A549 (cell line): ENCODE measurements around the gene LGALS7. TPM values are rescaled to one million over a fixed set of nuclear protein-coding genes. Genes with fewer than 3 reads are reported as not detected.

ENCODE experiments used
- ATAC-seq, 2 experiments: fragments of 200-7000 bp in 1 of 2; fragments of >200 bp in 1 of 2; cut with Nextera tagmentation in 1 of 2; cut with Tn5 transposase in 1 of 2; 3 replicates each; pipeline versions ENCODE4 v1.8.0 to v1.9.1; 2018 to 2020; ENCODE audit warnings: mild to moderate bottlenecking in 1 of 2, moderate library complexity in 1 of 2
- CTCF ChIA-PET: fragments of 300-600 bp; sonication (Branson Sonifier 250); formaldehyde crosslinking; extraction: SDS; loops from one replicate; lab custom pipeline; 2021; ENCODE audit warnings: antibody characterized with exemption, inconsistent platforms; lab: Yijun Ruan, JAX
- POLR2A ChIA-PET: fragments of 350-600 bp; formaldehyde crosslinking; extraction: SDS; loops from one replicate; lab custom pipeline; 2021; ENCODE audit warnings: antibody characterized with exemption, inconsistent platforms; lab: Yijun Ruan, JAX
- DNase-seq, 2 experiments: peaks; one replicate each; pipeline versions ENCODE4 v3.0.0 to v3.0.0-alpha.2; 2011 to 2016; ENCODE audit warnings: low read depth in 1 of 2, low spot score in 1 of 2
- FAIRE-seq: peaks from 2 replicates; lab custom pipeline; 2011; peaks lifted over from hg19 to GRCh38; lab: Jason Lieb, UNC
- H3K27ac ChIP-seq, 2 experiments: fragments of >200 bp; sonication (Bioruptor Twin); formaldehyde crosslinking; 3 replicates each; pipeline ENCODE4 v1.5.1; 2016 to 2017
- H3K4me1 ChIP-seq: fragments of >200 bp; sonication (Bioruptor Twin); formaldehyde crosslinking; 3 replicates; pipeline ENCODE4 v1.6.1; 2016
- H3K4me2 ChIP-seq: fragments of >200 bp; sonication (Bioruptor Twin); formaldehyde crosslinking; 3 replicates; pipeline ENCODE4 v1.6.1; 2016
- H3K4me3 ChIP-seq: fragments of >200 bp; sonication (Bioruptor Twin); formaldehyde crosslinking; 3 replicates; pipeline ENCODE4 v1.5.1; 2016
- H3K9me3 ChIP-seq: fragments of >200 bp; sonication (Bioruptor Twin); formaldehyde crosslinking; 3 replicates; pipeline ENCODE4 v1.6.1; 2016
- BHLHE40 ChIP-seq: IDR thresholded peaks from 2 replicates; pipeline ENCODE4 v1.6.1; 2012; ENCODE audit warnings: low read depth, low read length, inconsistent platforms
- CBX8 ChIP-seq: fragments of 200-600 bp; sonication (generic); IDR thresholded peaks from 2 replicates; pipeline ENCODE4 v1.6.1; 2016
- CEBPB ChIP-seq, 2 experiments: fragments of >200 bp in 1 of 2; sonication (Bioruptor Twin) in 1 of 2; formaldehyde crosslinking in 1 of 2; IDR thresholded peaks; 2 replicates each; pipeline ENCODE4 v1.6.1; 2012 to 2016
- CHD4 ChIP-seq: fragments of 200-600 bp; sonication (generic); IDR thresholded peaks from 2 replicates; pipeline ENCODE4 v1.6.1; 2016; ENCODE audit warnings: antibody characterized with exemption, mild to moderate bottlenecking, borderline replicate concordance
- E2F6 ChIP-seq: IDR thresholded peaks from 2 replicates; pipeline ENCODE4 v1.6.1; 2012; ENCODE audit warnings: low read depth, borderline replicate concordance
- EHF ChIP-seq: fragments of 250-450 bp; sonication (Bioruptor Pico); IDR thresholded peaks from 2 replicates; pipeline ENCODE4 v1.5.0; 2020; ENCODE audit warnings: mild to moderate bottlenecking
- EHMT2 ChIP-seq: fragments of 200-600 bp; sonication (generic); IDR thresholded peaks from 2 replicates; pipeline ENCODE4 v1.6.1; 2016; ENCODE audit warnings: antibody characterized with exemption, low read depth, mild to moderate bottlenecking, moderate library complexity
- ELK1 ChIP-seq: fragments of 150-350 bp; IDR thresholded peaks from 2 replicates; pipeline ENCODE4 v1.6.1; 2014; ENCODE audit warnings: low read depth, mild to moderate bottlenecking, low read length
- EP300 ChIP-seq, 2 experiments: fragments of >200 bp; sonication (Bioruptor Twin); formaldehyde crosslinking; IDR thresholded peaks; 2 replicates in 1 of 2; 3 replicates in 1 of 2; pipeline ENCODE4 v1.6.1; 2016 to 2017
- ESRRA ChIP-seq: fragments of 150-350 bp; IDR thresholded peaks from 2 replicates; pipeline ENCODE4 v1.6.1; 2014; ENCODE audit warnings: mild to moderate bottlenecking, low read length, borderline replicate concordance
- FOXS1 ChIP-seq: fragments of 250-450 bp; sonication (Bioruptor Pico); IDR thresholded peaks from 2 replicates; pipeline ENCODE4 v1.5.0; 2020; ENCODE audit warnings: mild to moderate bottlenecking, moderate library complexity
- HDAC2 ChIP-seq: fragments of 200-600 bp; sonication (generic); IDR thresholded peaks from 2 replicates; pipeline ENCODE4 v1.6.1; 2016
- HMGXB4 ChIP-seq: fragments of 250-450 bp; sonication (Bioruptor Pico); IDR thresholded peaks from 2 replicates; pipeline ENCODE4 v1.5.0; 2021; ENCODE audit warnings: mild to moderate bottlenecking, moderate library complexity, borderline replicate concordance
- HOXA7 ChIP-seq: fragments of 250-450 bp; sonication (Bioruptor Pico); IDR thresholded peaks from 2 replicates; pipeline ENCODE4 v1.5.0; 2020; ENCODE audit warnings: mild to moderate bottlenecking, moderate library complexity
- KDM5A ChIP-seq: fragments of 200-600 bp; sonication (generic); IDR thresholded peaks from 2 replicates; pipeline ENCODE4 v1.6.1; 2016; ENCODE audit warnings: antibody characterized with exemption, mild to moderate bottlenecking
- NPAS2 ChIP-seq: fragments of 250-450 bp; sonication (Bioruptor Pico); IDR thresholded peaks from 2 replicates; pipeline ENCODE4 v1.8.0; 2022; ENCODE audit warnings: mild to moderate bottlenecking, moderate library complexity, borderline replicate concordance
- NR3C1 ChIP-seq: fragments of >200 bp; sonication (Bioruptor Twin); formaldehyde crosslinking; IDR thresholded peaks from 3 replicates; pipeline ENCODE4 v1.6.1; 2017
- PBX3 ChIP-seq: IDR thresholded peaks from 2 replicates; pipeline ENCODE4 v1.6.1; 2012
- PHF8 ChIP-seq: fragments of 200-600 bp; sonication (generic); IDR thresholded peaks from 2 replicates; pipeline ENCODE4 v1.6.1; 2016; ENCODE audit warnings: low read depth, mild to moderate bottlenecking, antibody characterized with exemption, moderate library complexity, borderline replicate concordance
- POLR2AphosphoS2 ChIP-seq: conservative IDR thresholded peaks from 2 replicates; pipeline ENCODE4 v1.6.1; 2012; ENCODE audit warnings: low read length, improper control_type of control experiment, inconsistent platforms
- RARB ChIP-seq: fragments of 250-450 bp; sonication (Bioruptor Pico); IDR thresholded peaks from 2 replicates; pipeline ENCODE4 v1.8.0; 2021; ENCODE audit warnings: mild to moderate bottlenecking, moderate library complexity
- REST ChIP-seq: fragments of 200-600 bp; sonication (generic); IDR thresholded peaks from 2 replicates; pipeline ENCODE4 v1.6.1; 2016; ENCODE audit warnings: antibody characterized with exemption, mild to moderate bottlenecking, moderate library complexity
- SREBF2 ChIP-seq: fragments of 450-650 bp; IDR thresholded peaks from 2 replicates; pipeline ENCODE4 v1.6.1; 2014; ENCODE audit warnings: mild to moderate bottlenecking, moderate library complexity
- ZC3H11A ChIP-seq: fragments of 450-650 bp; IDR thresholded peaks from 2 replicates; pipeline ENCODE4 v1.6.1; 2014; ENCODE audit warnings: antibody characterized with exemption, mild to moderate bottlenecking
- ZFP36 ChIP-seq: fragments of 450-650 bp; IDR thresholded peaks from 2 replicates; pipeline ENCODE4 v1.6.1; 2014; ENCODE audit warnings: borderline replicate concordance; ENCODE audit not compliant: partially characterized antibody
- ZSCAN20 ChIP-seq: fragments of 250-450 bp; sonication (Bioruptor Pico); IDR thresholded peaks from 2 replicates; pipeline ENCODE4 v1.8.0; 2022; ENCODE audit warnings: mild to moderate bottlenecking, moderate library complexity
- WGBS: methylation state at CpG from one replicate; pipeline ENCODE4 v1.1.6; 2017; ENCODE audit errors: missing lambda C conversion rate; 5-methylcytosine and 5-hydroxymethylcytosine counted together
- polyA plus RNA-seq, 4 experiments: library from polyadenylated mRNA; depleted of rRNA in 3 of 4; stranded (reverse); fragments of >200 nt; fragmentation: RNase III in 1 of 4; extraction: RNeasy Plus Mini Kit Qiagen cat#74134 plus additional on column Dnase treatment in 1 of 4; gene quantifications; 2 replicates in 3 of 4; 3 replicates in 1 of 4; pipeline ENCODE4 v1.2.3, GENCODE V29; 2011 to 2017

Gene LGALS7
- polyA plus RNA-seq, 2 of the 4 experiments (the other 2 are of a cell fraction) = not detected

- peak; percentile 84 for FAIRE-seq
- Histone ChIP-seq H3K4me1 (peaks cover 28% of the 10 kb centered on the region), H3K4me3 (no peak overlapping the region), H3K27ac (no peak overlapping the region), H3K9me3 (no peaks in the 10 kb centered on the region), H3K4me2 (no peak overlapping the region)
- ChIA-PET CTCF (interaction anchor here (0.7 to 3.3 kb wide), 8 partner anchors 10 to 289 kb away, joined by 3 to 12 read pairs (median 3); partner anchors contain the start of gene ECH1), POLR2A (no interaction called here)
- 94% methylated on average over 8 of the region's 8 CpGs for WGBS
- no peak for DNase-seq
- no peak for ATAC-seq
- no peak for TF ChIP-seq SREBF2
- no peak for TF ChIP-seq CBX8
- TF ChIP-seq FOXS1 (CRISPR knock-in tag) = no peak
- no peak for TF ChIP-seq EHMT2
- no peak for TF ChIP-seq HDAC2
- TF ChIP-seq REST = no peak
- no peak for TF ChIP-seq PHF8
- TF ChIP-seq CEBPB (IDR thresholded peaks at IDR 0.05) = no peak
- no peak for TF ChIP-seq E2F6
- no peak for TF ChIP-seq BHLHE40
- TF ChIP-seq NR3C1 = no peak
- TF ChIP-seq ELK1 = no peak
- no peak for TF ChIP-seq PBX3
- no peak for TF ChIP-seq EHF (CRISPR knock-in tag)
- no peak for TF ChIP-seq HMGXB4 (CRISPR knock-in tag)
- no peak for TF ChIP-seq ZC3H11A
These were observed 36.4 kb upstream of the LGALS7 start for GRCh38 chr19:38809592-38810252.

GRCh38 chr19:38808741-38809140, 35.4 kb upstream of the LGALS7 start:
- no peak for DNase-seq
- FAIRE-seq = no peak
- WGBS = 90% methylated on average over 17 of the region's 17 CpGs
- no peak for ATAC-seq
- peak overlapping the region in 1 of 2 experiments; percentile 73; a peak in 3 of 6 replicates for H3K27ac ChIP-seq
- ChIA-PET POLR2A (interaction anchor here (0.7 kb wide), 1 partner anchor 67 kb away, joined by 4 read pairs; no protein-coding TSS in a partner anchor), CTCF (interaction anchor here (1.2 to 3.3 kb wide), 4 partner anchors 9 to 39 kb away, joined by 3 to 12 read pairs (median 8); partner anchors contain the start of gene ECH1)
- H3K4me2 ChIP-seq = no peak overlapping the region
- no peaks in the 10 kb centered on the region for H3K9me3 ChIP-seq
- H3K4me3 ChIP-seq = no peak overlapping the region
- H3K4me1 ChIP-seq = peaks cover 28% of the 10 kb centered on the region
- TF ChIP-seq CHD4 (no peak), ZFP36 (no peak), KDM5A (no peak), HOXA7 (CRISPR knock-in tag) (no peak), NPAS2 (CRISPR knock-in tag) (no peak), CEBPB (IDR thresholded peaks at IDR 0.05) (no peak), POLR2AphosphoS2 (no peak), BHLHE40 (no peak), RARB (CRISPR knock-in tag) (no peak), EP300 (IDR thresholded peaks at IDR 0.05) (no peak), ZSCAN20 (CRISPR knock-in tag) (no peak), ELK1 (no peak), ESRRA (no peak)
